Mucosa of descending colon (tissue), 3 donors: ENCODE results near the gene GFI1B. TPM values are rescaled to one million over a fixed set of nuclear protein-coding genes. Genes with fewer than 3 reads are reported as not detected.
"Not testable (repeated sequence)": the region's sequence is repeated elsewhere in the genome, so short reads cannot be mapped to it uniquely, and the experiment has no call there.

Experiments used
- ATAC-seq: fragments of 200-7000 bp; cut with Tn5 transposase; one replicate; pipeline ENCODE4 v1.9.1; 2020; ENCODE audit warnings: mild to moderate bottlenecking, moderate library complexity
- DNase-seq, 3 donors: peaks; one replicate each; pipeline ENCODE4 v3.0.0-alpha.2; 2020
- H3K36me3 ChIP-seq: fragments of 200-600 bp; one replicate; pipeline ENCODE4 v1.8.0; 2021; ENCODE audit warnings: low read depth, mild to moderate bottlenecking
- H3K4me1 ChIP-seq: fragments of 200-600 bp; one replicate; pipeline ENCODE4 v1.8.0; 2021; ENCODE audit warnings: low read depth, mild to moderate bottlenecking
- H3K4me3 ChIP-seq: fragments of 200-600 bp; one replicate; pipeline ENCODE4 v1.8.0; 2021; ENCODE audit warnings: mild to moderate bottlenecking
- H3K9me3 ChIP-seq: fragments of 200-600 bp; one replicate; pipeline ENCODE4 v1.8.0; 2021; ENCODE audit warnings: mild to moderate bottlenecking
- intact Hi-C, 2 donors: fragments of 100-400 bp; cut with DNase I in 1 of 2; cut with micrococcal nuclease in 1 of 2; formaldehyde crosslinking; loops; one replicate each; pipeline versions ENCODE4 v1.11.0 to v1.11.1; 2022; cut with DNase I, micrococcal nuclease
- total RNA-seq, 3 donors: library from RNA; stranded (reverse); fragmentation: NEBNext Ultra II Directional in 2 of 3; extraction: Animal tissue kit (Norgen Biotek cat#: 25700) in 2 of 3; gene quantifications; one replicate each; pipeline versions ENCODE4 v1.2.1 to v1.2.4, GENCODE V29; 2021 to 2023
- TF ChIP-seq, protein P1 (sequence below): fragments of 200-600 bp; IDR thresholded peaks from one replicate; pipeline ENCODE4 v1.8.0; 2022; ENCODE audit warnings: antibody characterized with exemption, mild to moderate bottlenecking
- donor health status: DM: no; HTN: no; CAD: no; lungs with moderate emphysema.
- donor health status: DM: no; HTN: no; CAD: no.
- donor health status: DM: no; HTN: yes; CAD: no.

Gene GFI1B
- total RNA-seq, 3 donors from 2014 or later = 1.4 to 2.6 (median 1.5) TPM

- ATAC-seq (peak; percentile 79), DNase-seq (peak in 1 of 3 donors; percentile 24)
- no peaks in the 10 kb centered on the region for H3K9me3 ChIP-seq
- H3K4me1 ChIP-seq = peaks cover 5% of the 10 kb centered on the region
- intact Hi-C loops = no loop called here
- no peaks in the 10 kb centered on the region for H3K36me3 ChIP-seq
- TF ChIP-seq, protein P1, sequence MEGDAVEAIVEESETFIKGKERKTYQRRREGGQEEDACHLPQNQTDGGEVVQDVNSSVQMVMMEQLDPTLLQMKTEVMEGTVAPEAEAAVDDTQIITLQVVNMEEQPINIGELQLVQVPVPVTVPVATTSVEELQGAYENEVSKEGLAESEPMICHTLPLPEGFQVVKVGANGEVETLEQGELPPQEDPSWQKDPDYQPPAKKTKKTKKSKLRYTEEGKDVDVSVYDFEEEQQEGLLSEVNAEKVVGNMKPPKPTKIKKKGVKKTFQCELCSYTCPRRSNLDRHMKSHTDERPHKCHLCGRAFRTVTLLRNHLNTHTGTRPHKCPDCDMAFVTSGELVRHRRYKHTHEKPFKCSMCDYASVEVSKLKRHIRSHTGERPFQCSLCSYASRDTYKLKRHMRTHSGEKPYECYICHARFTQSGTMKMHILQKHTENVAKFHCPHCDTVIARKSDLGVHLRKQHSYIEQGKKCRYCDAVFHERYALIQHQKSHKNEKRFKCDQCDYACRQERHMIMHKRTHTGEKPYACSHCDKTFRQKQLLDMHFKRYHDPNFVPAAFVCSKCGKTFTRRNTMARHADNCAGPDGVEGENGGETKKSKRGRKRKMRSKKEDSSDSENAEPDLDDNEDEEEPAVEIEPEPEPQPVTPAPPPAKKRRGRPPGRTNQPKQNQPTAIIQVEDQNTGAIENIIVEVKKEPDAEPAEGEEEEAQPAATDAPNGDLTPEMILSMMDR = no peak
- no peak overlapping the region for H3K4me3 ChIP-seq
Observed at GRCh38 chr9:132994410-132995120, 16.1 kb downstream of the GFI1B start.

DNA sequence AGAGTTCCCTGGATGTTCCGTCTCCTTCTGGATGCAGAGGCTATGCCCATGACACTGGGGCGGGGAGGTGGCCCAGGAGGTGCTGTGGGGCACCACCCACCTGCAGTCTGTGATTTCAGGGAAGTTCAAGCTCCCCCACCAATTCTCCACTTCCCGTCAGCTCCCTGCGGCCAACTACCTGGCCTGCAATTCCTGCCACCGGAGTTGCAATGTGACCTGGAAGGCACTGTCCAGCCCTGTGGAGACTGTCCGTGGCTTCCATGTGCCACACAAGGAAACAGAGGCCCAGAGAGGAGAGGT lies 16.6 kb downstream of the GFI1B start:
- peaks cover 5% of the 10 kb centered on the region for H3K4me1 ChIP-seq
- no peak for DNase-seq
- no peaks in the 10 kb centered on the region for H3K9me3 ChIP-seq
- H3K4me3 ChIP-seq = no peak overlapping the region
- no peaks in the 10 kb centered on the region for H3K36me3 ChIP-seq
- TF ChIP-seq, protein P1 = no peak
- intact Hi-C loops = no loop called here
- no peak for ATAC-seq

DNA sequence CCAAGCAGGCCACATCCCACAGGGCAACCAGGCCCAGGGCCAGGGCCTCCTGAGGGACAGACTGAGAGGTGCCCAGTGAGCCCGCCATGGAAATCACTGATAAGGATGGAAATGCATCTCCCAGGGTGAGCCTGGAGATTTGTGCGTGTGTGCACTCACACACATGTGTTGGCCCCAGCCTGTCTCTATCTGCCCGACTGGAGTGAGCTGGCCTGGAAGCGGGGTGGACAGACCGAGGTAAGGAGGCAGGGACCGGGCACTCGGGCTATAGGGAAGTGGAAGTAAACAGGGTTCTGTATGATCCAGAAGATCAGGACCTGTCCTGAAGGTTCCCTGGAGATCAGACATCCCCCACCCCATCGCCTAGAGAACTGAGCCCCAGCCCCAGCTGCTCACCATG lies 17.4 kb downstream of the GFI1B start:
- DNase-seq (no peak), ATAC-seq (no peak)
- Histone ChIP-seq H3K4me3 (no peak overlapping the region), H3K4me1 (peaks cover 5% of the 10 kb centered on the region), H3K9me3 (no peaks in the 10 kb centered on the region), H3K36me3 (no peaks in the 10 kb centered on the region)
- TF ChIP-seq, protein P1 = no peak
- intact Hi-C loops = no loop called here

DNA sequence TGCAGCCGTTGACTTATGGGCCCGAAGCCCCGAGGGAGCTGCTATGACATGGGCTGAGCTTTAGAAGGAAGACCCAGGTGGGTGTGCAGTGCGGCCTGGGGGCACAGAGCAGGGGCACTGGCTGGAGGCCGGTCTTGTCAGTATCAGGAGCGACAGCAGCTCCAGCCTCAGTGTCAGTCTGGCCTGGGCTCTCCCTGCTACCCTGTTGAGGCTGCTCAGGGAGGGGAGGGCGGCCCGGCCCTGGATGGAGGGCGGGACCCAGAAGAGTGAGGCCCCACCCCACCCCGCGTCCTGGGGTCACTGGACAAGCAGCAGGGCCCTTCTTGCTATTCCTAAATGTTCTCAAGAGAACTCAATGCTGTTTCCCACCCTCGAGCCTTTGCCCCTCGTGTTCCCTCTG lies 18.0 kb downstream of the GFI1B start:
- peaks cover 5% of the 10 kb centered on the region for H3K4me1 ChIP-seq
- TF ChIP-seq, protein P1 = no peak
- H3K36me3 ChIP-seq = no peaks in the 10 kb centered on the region
- H3K9me3 ChIP-seq = no peaks in the 10 kb centered on the region
- no peak for ATAC-seq
- intact Hi-C loops = no loop called here
- no peak for DNase-seq
- no peak overlapping the region for H3K4me3 ChIP-seq

GRCh38 chr9:132997591-132997990 lies 19.1 kb downstream of the GFI1B start:
- intact Hi-C loops = no loop called here
- Histone ChIP-seq H3K4me3 (no peak overlapping the region), H3K4me1 (peaks cover 5% of the 10 kb centered on the region), H3K36me3 (no peaks in the 10 kb centered on the region), H3K9me3 (no peaks in the 10 kb centered on the region)
- TF ChIP-seq, protein P1 = no peak
- ATAC-seq (no peak), DNase-seq (no peak)

DNA sequence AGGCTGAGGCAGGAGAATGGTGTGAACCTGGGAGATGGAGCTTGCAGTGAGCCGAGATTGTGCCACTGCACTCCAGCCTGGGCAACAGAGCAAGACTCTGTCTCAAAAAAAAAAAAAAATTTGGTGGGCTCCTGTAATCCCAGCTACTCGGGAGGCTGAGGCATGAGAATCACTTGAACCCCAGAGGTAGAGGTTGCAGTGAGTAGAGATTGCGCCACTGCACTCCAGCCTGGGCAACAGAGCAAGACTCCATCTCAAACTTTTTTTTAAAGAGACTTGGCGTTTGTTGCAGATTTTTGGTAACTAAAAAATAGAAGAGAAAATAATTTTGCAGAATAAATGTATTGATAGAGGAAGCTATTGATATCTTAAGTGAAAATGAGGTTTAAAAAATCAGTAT lies 19.7 kb downstream of the GFI1B start:
- H3K9me3 ChIP-seq, H3K4me1 ChIP-seq, DNase-seq, ATAC-seq, intact Hi-C loops, H3K4me3 ChIP-seq, H3K36me3 ChIP-seq: not testable (repeated sequence)
